GM23248 (cell line): ENCODE measurements around the gene SYNE1.

ENCODE experiments used
- EZH2 ChIP-seq: fragments of 200-600 bp; sonication (generic); IDR thresholded peaks from 2 replicates; pipeline ENCODE4 v1.6.1; 2018; ENCODE audit warnings: antibody characterized with exemption, mild to moderate bottlenecking; ENCODE audit not compliant: insufficient read depth, poor library complexity, severe bottlenecking
- EZH2phosphoT487 ChIP-seq: fragments of 200-600 bp; sonication (generic); IDR thresholded peaks from 2 replicates; pipeline ENCODE4 v1.6.1; 2018; ENCODE audit warnings: antibody characterized with exemption, moderate library complexity, mild to moderate bottlenecking, low read depth; ENCODE audit not compliant: insufficient read depth

DNA sequence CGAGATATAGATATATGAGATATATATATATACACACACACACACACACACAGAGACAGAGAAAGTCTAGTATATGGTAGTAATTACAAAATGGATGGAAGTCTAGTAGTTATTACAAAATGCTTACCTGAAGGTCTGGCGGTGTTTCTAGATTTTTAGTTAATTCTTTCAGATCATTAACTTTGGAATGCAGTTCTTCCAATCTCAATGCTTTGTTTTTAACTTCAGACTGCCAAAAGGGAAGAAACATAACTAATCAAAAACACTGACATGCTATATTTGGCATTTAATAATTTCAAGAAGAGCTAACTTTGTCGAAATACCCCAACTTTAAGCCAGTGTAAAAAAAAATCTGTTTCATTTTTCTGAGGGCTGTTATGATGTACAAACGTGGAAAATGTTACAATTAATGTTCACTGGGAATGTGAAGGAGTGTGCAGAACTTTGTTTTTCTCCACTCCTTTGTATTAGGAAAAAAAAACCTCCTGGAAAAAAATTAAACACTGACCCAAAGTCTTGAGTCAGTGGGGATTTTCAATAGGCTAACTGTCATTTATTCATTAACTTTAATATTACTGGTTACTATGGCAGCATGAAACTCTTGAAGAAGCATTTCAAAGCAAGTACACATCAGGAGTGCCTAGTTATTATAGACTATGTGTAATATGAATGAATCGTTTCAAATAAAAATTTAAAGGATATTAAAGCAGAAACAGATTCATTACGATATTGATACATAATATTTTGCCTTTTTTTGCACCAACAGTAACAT, 232.9 kb downstream of the SYNE1 start:
- TF ChIP-seq EZH2 (no peak), EZH2phosphoT487 (no peak)
